Measurements from ENCODE around the gene RPL34.

- TF ChIP-seq POLR2A (IDR thresholded peaks at IDR 0.05) (no peak), CTCF (IDR thresholded peaks at IDR 0.05) (no peak)
Measured at GRCh38 chr4:108622828-108623227, 2.5 kb downstream of the RPL34 start.
